ENCODE results near the gene OR2T2.
"Not testable (repeated sequence)": the region's sequence is repeated elsewhere in the genome, so short reads cannot be mapped to it uniquely, and the experiment has no call there.

The OR2T2 gene

GRCh38 chr1:248450466-248451145 lies 5.2 kb downstream of the OR2T2 start:
- not testable (repeated sequence) for DNase-seq

GRCh38 chr1:248453619-248454018 lies 8.2 kb downstream of the OR2T2 start:
- DNase-seq, result not testable (repeated sequence)

GRCh38 chr1:248455045-248455444 lies 9.6 kb downstream of the OR2T2 start:
- DNase-seq, result not testable (repeated sequence)

GRCh38 chr1:248456635-248457034 lies 11.2 kb downstream of the OR2T2 start:
- not testable (repeated sequence) for DNase-seq

- DNase-seq, result not testable (repeated sequence)
Measured at GRCh38 chr1:248459117-248459516, 13.7 kb downstream of the OR2T2 start.

GRCh38 chr1:248471154-248471553 lies 25.7 kb downstream of the OR2T2 start:
- DNase-seq, result no peak

GRCh38 chr1:248472111-248472510 lies 26.7 kb downstream of the OR2T2 start:
- not testable (repeated sequence) for DNase-seq

GRCh38 chr1:248473051-248473450 lies 27.6 kb downstream of the OR2T2 start, which contains the start of gene OR2T3:
OR2T3 (plus strand) TSS chr1:248473351; CDS start chr1:248473351, 0 bp downstream.
- not testable (repeated sequence) for DNase-seq

GRCh38 chr1:248475660-248476059 lies 30.2 kb downstream of the OR2T2 start:
- DNase-seq, result not testable (repeated sequence)

GRCh38 chr1:248481686-248482579 lies 36.5 kb downstream of the OR2T2 start:
- DNase-seq, result not testable (repeated sequence)

GRCh38 chr1:248488289-248488688 lies 42.9 kb downstream of the OR2T2 start, which contains the start of gene OR2T5:
OR2T5 (plus strand) TSS chr1:248488589; CDS start chr1:248488589, 0 bp downstream.
- DNase-seq, result not testable (repeated sequence)

- DNase-seq, result not testable (repeated sequence)
Measured at GRCh38 chr1:248496661-248497060, 51.2 kb downstream of the OR2T2 start.

GRCh38 chr1:248500305-248501035 lies 55.0 kb downstream of the OR2T2 start:
- DNase-seq, result not testable (repeated sequence)
